Activated CD8-positive, alpha-beta memory T cell treated with anti-CD3 and anti-CD28 coated beads, Interleukin-2, amount 50 U/mL, for 1 hour (primary cell): Measurements from ENCODE around the gene SPINT2.
"Not testable (repeated sequence)": the region's sequence is repeated elsewhere in the genome, so short reads cannot be mapped to it uniquely, and the experiment has no call there.

Experiments used
- DNase-seq: peaks from one replicate; pipeline ENCODE4 v3.0.0-alpha.2; 2020; ENCODE audit errors: extremely low read depth

The SPINT2 gene, protein sequence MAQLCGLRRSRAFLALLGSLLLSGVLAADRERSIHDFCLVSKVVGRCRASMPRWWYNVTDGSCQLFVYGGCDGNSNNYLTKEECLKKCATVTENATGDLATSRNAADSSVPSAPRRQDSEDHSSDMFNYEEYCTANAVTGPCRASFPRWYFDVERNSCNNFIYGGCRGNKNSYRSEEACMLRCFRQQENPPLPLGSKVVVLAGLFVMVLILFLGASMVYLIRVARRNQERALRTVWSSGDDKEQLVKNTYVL

GRCh38 chr19:38264486-38265212 is at the start of gene SPINT2:
TSS of gene SPINT2 (plus strand) at chr19:38264573. CDS start at chr19:38264893, 320 bp downstream.
- no peak for DNase-seq

GRCh38 chr19:38216785-38217641 is 47.4 kb upstream of the SPINT2 start:
- DNase-seq, result no peak

DNA sequence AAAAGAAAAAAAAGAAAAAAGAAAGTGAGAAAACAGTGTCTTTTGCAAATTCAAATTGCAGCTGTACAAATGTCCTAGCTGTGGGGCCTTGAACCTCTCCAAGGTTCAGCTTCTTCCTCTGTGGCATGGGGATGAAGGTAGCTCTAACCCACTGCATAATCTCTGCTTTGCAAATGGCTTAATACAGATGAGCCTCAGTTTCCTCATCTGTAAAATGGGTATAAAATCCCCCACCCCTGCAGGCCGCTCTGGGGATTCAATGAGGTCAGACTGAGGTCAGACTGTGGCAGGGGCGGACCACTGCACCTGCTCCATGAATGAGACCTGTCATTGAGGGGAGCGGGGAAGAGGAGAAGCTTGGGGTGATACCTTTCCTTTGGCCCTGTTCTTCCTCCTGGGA is 46.2 kb upstream of the SPINT2 start:
- DNase-seq, result no peak

- no peak for DNase-seq
Measured at GRCh38 chr19:38219221-38219620, 45.2 kb upstream of the SPINT2 start.

- DNase-seq, result no peak
Measured at GRCh38 chr19:38221421-38221820, 43.0 kb upstream of the SPINT2 start.

DNA sequence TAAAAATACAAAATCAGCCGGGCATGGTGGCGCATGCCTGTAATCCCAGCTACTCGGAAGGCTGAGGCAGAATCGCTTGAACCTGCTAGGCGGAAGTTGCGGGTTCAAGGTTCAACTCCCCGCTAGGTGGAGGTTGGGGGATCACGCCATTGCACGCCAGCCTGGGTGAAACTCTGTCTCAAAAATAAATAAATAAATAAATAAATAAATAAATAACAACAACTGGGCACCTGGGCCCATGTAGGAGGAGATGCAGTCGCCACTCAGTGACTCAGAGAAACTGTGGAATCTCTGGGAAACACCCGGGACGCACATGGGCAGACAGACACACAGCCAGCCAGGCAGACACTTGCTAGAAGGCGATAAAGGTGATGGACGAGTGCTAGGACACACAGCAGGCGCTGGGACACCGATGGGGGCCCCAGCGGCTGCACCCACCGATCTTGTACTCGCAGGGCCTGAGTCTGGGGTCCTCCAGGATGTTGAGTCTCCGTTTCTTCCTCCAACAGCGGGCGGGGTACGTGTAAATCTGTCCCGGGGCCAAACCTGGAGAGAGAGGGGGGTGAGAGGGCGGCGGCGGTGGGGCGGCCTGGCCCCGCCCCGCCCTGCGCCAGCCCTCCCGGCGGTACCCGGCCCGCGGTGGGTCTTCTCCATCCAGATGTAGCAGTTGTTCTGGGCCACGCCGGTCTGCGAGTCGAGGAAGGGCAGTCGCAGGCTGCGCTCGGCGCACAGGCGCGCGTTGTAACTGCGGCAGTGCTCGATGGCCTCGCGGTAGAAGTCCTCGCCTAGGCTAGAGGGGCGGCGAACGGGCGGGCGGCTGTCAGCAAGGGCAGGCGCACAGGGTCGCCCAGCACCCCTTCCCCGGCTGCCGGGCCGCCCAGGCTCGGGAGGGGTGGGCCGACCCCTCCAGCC is 42.2 kb upstream of the SPINT2 start:
- no peak for DNase-seq

DNA sequence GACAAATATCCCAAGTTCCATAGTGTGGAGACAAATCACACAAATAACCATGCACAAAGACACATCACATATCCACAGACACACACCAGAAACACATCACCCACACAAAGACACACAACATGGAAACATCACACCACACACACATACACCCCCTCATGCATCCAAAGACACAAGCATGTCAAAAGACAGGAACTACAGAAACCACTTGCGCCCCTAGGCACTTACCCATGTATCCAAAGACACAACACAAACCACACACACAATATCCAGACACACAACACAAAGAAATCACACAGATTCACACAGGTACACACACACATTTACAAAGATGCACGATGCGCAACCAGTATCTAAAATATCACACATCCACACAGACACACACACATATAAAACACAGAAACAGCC is 41.3 kb upstream of the SPINT2 start:
- no peak for DNase-seq

- DNase-seq, result no peak
Measured at GRCh38 chr19:38223617-38224013, 40.8 kb upstream of the SPINT2 start.

DNA sequence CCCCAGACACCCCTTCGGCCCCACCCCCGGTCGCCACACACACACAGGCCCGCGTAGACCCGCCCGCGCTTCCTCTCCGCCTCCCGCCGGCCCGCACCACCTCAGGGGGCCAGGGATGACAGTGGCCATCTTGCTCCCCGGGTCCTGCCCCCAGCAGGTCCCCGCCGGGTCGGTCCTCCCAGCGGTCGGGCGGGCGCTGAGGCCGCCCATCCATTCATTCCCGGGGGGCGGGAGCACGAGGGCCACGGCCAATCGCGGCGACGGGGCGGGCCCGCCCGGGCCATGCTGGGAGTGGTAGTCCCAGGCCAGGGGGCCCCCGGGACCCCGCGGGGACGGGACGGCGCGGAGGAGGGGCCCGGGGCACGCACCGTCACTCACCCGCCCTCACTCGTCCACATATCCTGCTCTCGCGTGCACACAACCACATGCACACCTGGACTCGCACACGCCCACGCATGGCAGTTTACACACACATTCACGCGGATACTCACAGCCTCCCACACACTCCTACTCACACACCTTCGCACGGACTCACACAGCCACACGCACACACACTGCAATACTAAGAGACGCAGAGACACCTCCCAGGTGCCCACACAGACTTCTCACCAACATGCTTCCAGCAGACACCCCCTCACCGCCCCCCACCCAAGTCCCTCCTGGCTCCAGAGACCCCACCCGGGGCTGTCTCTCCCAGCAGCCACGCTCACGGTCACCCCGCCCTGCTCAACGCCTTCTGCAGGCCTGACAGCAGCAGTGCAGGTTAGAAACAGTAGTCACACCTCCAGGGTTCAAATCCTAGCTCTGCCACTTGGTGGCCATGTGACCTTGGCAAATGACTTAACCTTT is 40.1 kb upstream of the SPINT2 start, which contains the start of gene DPF1:
Gene DPF1, minus strand, starts transcription at position 209 of the 849 bp plus-strand sequence. Its CDS starts 80 bp downstream, at position 129.
- no peak for DNase-seq

DNA sequence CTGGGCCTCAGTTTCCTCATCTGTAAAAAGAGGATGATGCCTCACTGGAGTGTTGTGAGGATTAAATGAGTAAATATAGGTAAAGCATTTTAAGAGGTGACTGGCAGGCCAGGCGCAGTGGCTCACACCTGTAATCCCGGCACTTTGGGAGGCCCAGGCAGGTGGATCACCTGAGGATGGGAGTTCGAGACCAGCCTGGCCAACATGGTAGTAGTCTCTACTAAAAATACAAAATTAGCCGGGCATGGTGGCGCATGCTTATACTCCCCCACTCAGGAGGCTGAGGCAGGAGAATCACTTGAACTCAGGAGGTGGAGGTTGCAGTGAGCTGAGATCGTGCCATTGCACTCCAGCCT is 39.5 kb upstream of the SPINT2 start:
- not testable (repeated sequence) for DNase-seq

- DNase-seq, result no peak
Measured at GRCh38 chr19:38227287-38228004, 36.9 kb upstream of the SPINT2 start.

DNA sequence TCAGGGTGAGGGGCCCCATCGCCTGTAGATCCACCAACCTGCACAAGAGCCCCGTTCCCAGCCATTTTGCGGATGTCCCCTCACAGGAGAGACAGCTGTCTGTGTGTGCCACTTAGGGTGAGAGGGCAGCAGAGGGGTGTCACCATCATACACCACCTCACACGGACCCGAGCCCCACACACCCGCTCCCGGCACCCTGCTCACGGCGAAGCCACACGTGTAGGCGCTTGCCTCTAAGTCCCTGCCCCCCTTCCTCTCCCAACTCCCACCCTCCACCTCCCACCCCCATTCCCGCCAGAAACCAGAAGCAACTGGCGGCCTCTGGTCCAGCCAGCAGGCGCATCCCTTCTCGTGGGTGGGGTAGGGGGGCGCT is 36.4 kb upstream of the SPINT2 start:
- DNase-seq, result no peak

DNA sequence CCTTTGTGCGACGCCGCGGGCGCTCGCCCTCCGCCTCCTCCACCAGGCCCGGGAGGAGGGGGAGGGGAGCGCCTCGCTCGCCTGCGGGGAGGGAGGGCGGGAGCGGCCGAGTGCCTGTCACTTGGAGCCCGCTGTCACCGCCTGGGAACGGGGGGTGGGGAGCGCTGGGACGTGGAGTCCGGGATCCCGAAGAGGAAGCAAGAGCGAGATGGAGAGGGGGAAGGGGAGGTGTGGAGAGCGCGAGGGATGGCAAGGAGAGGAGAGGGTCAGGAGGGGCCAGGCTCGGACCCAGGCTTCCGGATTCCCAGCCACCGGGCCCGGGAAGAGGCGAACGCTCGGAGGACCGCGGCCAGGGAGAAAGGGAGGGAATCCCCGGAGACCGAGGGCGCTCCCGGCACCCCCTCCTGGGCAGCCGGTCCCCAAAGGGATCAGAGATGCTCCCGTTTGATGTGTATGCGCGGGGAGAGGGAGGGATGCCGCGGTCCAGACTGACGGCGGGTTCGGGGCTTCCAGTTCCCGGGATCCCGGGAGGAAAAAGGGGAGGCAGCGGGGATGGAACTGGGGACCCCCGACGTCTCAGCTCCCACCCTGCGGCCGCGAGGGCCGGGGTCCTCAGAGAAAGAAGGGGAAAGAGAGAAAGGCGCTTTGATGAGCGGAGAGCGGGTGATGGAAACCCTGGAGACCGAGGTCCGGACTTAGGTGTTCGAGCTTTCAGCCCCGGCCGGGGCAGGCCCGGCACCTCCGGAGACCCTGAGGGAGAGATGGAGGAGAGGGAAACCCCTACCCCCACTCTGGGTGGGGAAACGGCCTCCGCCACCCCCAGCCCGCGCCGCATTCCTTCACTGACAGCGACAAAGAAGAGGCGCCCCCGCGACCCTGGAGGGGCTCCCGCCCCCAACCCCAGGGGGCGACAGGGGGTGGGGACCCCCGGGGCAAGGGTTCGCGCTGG is 35.6 kb upstream of the SPINT2 start:
- DNase-seq, result no peak

GRCh38 chr19:38229585-38230073 is 34.7 kb upstream of the SPINT2 start:
- DNase-seq, result no peak

GRCh38 chr19:38230506-38231133 is 33.8 kb upstream of the SPINT2 start:
- not testable (repeated sequence) for DNase-seq

DNA sequence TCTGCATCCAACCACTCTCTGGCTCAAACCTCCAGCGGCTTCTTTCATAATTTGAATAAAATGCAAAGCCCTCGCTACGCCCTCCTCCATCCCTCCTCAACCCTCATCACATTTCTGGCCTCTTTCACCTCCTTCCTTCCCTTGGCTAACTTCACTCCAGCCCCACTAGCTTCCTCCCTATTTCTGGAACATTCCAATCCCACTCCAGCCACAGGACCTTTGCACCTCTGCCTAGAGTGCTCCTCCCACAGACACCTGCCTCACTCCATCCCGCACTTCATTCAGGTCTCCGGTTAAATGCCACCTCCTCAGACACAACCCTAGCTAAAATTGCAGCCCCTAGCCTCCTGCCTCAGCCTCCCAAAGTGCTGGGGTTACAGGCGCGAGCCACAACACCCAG is 32.5 kb upstream of the SPINT2 start:
- DNase-seq, result no peak

DNA sequence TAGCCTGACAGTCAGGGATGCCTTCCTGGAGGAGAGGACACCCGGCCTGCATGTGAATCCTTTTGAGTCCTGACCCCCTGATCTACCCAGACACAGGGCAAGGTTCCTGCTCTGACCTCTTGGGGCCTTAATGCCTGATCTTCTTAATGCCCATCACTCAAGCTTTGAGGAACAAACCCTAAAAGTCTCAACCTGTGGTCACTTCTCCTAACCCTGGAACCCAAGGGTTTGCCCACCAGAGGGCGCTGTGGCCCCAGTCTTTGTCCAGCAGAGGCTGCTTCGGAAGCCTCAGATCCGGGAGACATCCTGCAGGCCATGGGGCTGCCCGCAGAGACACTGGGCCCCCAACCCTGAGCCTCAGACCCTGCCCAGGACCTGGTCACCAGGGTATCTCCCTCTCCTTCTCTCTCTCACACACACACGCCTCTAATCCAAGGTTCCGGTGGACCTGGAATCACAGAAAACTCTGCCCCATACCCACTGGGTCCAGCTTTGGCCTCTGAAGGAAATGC is 30.6 kb upstream of the SPINT2 start:
- DNase-seq, result no peak

GRCh38 chr19:38234615-38235014 is 29.8 kb upstream of the SPINT2 start:
- no peak for DNase-seq
